COLO668 (cell line): ENCODE measurements around the gene VWDE.
A peak's percentile ranks its signal among the peaks of the same experiment; 100 is the strongest.
"Not testable (repeated sequence)": the region's sequence is repeated elsewhere in the genome, so short reads cannot be mapped to it uniquely, and the experiment has no call there.

Experiments
- DNase-seq: peaks from one replicate; lab custom pipeline; 2025; ENCODE audit not compliant: unreplicated experiment; lab: John Stamatoyannopoulos, UW

VWDE gene

GRCh38 chr7:12402365-12402725 is 1.3 kb downstream of the VWDE start:
- no peak for DNase-seq

- DNase-seq: no peak
These were observed 1.9 kb downstream of the VWDE start for GRCh38 chr7:12401538-12402364.

DNA sequence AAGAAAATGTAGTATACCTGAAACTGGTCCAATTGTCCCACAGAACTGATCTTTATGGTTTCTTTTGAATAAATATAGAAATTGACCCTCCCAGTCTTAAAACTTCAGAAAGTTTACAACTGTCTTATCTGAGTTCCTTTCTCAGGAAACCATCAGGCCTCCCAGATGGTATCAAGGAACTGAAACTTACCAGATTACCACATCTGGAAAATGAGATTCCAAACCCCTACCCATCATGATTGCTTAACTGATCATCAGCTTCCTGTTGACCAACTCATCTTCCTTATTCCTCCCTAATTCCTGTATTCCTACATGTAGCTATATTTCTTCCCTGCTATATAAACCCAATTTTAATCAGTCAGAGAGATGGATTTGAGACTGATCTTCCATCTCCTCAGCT is 5.5 kb downstream of the VWDE start:
- no peak for DNase-seq

DNA sequence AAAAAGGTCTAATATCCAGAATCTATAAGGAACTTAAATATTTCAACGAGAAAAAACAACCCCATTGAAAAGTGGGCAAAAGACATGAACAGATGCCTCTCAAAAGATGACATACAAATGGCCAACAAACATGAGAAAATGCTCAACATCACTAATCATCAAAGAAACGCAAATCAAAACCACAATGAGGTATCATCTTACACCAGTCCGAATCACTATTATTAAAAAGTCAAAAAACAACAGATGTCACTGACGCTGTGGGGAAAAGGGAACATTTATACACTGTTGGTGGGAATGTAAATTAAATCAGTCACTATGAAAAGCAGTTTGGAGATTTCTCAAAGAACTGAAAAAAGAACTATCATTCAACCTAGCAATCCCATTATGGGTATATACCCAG is 6.0 kb downstream of the VWDE start:
- no peak for DNase-seq

GRCh38 chr7:12396670-12397069 is 7.0 kb downstream of the VWDE start:
- not testable (repeated sequence) for DNase-seq

- no peak for DNase-seq
These were observed 11.6 kb downstream of the VWDE start for GRCh38 chr7:12391922-12392615.

- DNase-seq: peak; percentile 57
These were observed 14.5 kb downstream of the VWDE start for GRCh38 chr7:12389089-12389700.

DNA sequence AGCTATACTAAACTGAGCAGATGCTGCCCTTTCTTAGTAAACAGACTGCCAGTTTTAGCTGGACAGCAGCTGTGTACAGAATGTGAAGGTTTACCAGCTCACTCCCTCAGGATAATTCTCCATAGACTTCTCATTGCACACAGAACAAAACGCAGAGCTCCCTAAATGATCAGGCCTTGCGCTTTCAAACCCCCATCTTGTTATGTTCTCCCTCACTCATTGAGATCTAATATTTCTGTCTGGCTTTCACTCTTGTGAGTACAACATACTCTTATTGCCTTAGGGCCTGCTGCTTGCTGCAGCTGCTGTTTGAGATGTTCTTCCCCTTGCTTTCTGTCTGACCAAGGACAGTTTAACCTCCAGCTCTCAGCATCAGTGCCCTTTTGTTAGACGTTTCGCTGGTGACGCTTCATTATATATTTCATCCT is 17.3 kb downstream of the VWDE start:
- peak; percentile 51 for DNase-seq

DNA sequence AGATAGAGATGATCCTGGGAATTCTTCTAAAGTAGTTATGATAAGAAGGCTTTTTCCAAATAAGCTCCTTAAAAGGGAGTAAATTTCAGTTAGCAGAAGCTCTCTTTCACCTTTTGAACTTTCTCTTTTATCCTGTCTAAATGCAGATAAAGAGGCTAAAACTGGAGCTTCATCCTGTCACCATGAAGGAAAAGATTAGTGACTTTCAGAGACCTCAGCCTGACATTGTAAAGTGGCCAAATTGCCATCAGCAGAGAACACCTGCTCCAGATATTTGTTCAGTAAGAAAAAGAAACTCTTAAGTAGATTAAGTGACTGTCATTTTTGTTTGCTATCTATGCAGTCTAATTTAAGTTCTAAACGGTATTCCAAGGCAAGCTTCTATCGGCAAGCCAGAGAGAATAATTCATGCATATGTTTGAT is 18.3 kb downstream of the VWDE start:
- no peak for DNase-seq

GRCh38 chr7:12383377-12383776 is 20.3 kb downstream of the VWDE start:
- no peak for DNase-seq

DNA sequence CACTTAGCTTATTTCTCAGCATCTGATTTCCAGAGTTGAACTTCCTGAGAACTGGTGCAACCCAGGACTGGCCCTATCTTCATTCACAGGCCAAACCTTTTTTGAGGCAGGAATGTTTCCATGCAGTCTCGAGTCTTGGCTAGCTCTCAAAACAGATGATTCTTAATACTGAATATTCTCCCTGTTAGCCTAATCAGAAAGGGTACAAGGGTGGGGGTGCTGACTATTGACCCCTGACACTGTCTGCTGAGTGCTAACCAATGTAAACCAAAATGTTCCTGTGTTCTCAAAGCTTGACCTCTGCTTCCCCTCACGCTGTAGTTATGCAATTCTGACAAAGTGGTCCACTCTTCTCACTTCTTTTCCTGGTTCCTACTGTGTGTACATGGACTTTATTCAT is 25.3 kb downstream of the VWDE start:
- no peak for DNase-seq

- no peak for DNase-seq
These were observed 26.3 kb downstream of the VWDE start for GRCh38 chr7:12377406-12377805.

- no peak for DNase-seq
These were observed 29.9 kb downstream of the VWDE start for GRCh38 chr7:12373580-12374263.

DNA sequence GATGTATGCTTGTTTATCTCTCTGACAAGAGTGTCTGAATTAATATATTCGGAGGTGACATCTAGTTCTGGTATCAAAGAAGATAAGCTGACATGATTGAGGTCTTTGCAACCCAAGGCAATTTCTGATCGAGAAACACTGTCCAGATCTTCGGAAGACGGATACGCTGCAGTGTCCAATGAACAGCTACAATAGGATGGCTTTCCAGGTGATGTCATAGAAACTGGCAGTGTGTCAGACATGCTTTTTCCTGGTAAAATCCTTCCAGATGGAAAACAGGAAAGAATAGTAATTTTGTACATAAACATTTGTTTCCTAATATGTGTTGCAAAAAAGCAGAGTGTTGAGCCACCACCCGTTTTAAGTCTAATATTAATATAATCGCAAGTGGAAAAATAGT is 33.4 kb downstream of the VWDE start:
- DNase-seq: no peak

DNA sequence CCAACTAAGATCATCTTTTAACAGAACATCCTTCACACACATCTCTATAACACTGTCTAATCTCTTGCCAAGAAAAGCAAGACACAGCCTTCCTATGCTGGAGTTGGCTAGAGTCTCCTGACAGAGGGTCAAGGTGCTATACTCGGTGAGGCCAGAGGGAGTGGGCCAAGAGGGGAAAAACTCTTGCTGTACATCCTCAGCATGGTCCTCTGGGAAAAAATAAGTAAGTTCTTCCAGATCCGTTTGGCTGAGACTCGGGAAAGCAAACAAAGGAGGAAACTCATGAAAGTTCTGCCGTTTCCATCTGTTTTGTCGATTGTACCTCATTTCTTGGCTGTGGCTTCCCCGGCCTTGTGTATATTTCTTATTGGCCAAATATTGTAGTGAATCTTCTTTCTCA is 33.9 kb downstream of the VWDE start:
- DNase-seq: no peak

- no peak for DNase-seq
These were observed 34.6 kb downstream of the VWDE start for GRCh38 chr7:12369072-12369471.

GRCh38 chr7:12360948-12361347 is 42.7 kb downstream of the VWDE start:
- no peak for DNase-seq

- no peak for DNase-seq
These were observed 45.0 kb downstream of the VWDE start for GRCh38 chr7:12358694-12359093.

DNA sequence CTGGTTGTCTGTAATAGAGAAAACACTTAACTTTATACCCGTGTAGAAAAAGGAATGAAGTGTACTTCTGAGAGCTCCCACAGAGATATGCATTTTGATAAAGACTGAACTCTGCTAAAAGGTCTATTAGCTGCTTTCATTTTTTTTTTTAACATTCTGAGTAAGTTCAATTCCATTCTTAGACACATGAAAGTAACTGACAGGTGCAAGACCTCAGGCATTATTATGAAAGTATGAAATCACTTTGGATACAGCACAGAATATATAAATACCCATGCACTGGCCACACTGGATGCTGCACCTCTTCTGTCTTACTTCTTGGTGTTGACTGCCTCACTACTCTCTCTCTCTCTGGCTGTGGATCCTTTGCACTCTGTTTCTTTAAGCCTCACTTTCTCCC is 46.2 kb downstream of the VWDE start:
- DNase-seq: no peak

GRCh38 chr7:12351843-12352242 is 51.8 kb downstream of the VWDE start:
- DNase-seq: no peak

- no peak for DNase-seq
These were observed 52.7 kb downstream of the VWDE start for GRCh38 chr7:12350971-12351370.

DNA sequence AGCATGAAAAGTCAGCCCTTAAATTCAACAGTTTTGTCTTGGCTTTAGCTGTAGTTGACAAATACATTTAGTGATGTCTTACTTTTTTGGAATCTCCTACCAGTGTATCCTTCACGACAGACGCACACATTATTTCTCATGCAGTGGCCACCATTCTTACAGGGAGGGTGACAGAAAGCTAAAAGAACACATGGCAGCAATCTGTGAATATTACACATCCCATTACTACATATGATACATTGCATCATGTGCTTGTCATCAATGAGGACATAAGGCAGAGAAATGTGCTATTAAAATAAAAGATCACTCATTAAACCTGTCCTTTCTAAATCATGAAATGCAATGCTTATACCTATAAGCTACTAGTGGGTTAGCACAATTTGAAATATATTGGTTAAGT is 66.6 kb downstream of the VWDE start:
- no peak for DNase-seq
